ENCODE measurements around the gene DACT2.
"Not testable (repeated sequence)": the region's sequence is repeated elsewhere in the genome, so short reads cannot be mapped to it uniquely, and the experiment has no call there.

DACT2 gene

DNA sequence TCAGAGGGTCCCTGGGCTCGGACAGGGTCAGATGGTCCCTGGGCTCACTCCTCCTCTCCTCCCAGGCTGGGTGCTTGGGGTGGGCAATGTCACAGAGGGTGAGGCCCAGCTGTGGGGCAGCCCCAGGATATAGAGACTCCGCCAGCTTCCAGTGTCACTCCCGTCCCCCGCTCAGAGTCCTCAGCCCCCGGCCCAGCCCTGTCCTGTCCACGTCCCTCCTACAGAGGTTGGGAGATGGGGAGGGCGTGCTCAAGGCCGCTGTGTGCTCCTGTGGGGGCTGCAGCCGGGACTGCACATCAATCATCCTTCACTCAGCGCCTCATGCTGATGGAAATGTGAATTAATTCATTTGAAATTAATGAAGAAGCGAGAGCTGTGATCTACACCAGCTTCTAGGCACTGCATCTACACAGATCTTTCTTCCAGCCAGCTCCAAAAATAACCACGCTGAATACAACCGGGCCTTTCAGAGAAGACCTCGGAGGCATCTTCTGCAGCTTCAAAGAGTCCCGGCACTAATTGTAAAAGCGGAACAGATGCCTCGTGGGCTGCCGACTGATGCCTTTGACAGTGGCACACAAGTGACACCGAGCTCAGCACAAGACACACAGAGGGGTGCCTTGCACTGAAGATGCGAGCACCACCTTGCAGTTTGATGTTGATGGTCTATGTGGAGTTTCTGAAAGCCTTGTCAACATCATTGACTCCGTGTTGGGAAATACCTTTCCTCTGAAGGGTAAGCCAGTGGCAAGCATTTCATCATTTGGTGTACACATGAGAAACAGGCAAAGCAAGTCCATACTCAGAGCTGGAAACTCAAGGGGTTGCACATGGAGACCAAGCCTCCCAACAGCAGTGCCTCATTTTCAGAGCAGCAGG is 39.3 kb downstream of the DACT2 start:
- no peak for DNase-seq

DNA sequence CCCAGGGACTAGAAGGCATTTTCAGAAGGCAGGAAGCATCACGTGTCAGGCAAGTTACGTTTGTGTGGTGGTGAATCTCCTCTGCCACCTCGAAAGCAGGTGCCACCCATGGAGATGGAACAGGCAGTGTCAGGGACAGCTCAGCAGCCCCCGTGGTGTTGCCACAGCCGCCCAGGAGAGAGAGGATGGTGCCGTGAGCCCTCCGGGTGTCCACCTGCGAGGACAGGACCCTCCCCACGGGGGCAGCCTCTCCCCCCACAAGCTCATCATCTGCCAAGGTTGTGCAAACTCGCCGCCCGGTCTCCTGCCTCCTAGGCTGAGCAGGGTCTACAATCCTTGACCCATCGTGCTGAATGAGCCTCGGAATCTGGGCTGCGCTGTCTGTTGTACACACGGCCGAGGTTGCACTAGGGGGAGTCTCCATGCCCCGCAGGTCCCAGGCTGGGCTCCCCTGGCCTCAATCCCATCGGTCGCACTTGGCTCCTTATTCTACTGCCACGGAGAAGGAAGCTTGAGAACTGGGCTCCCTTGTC is 40.1 kb downstream of the DACT2 start:
- DNase-seq: no peak

DNA sequence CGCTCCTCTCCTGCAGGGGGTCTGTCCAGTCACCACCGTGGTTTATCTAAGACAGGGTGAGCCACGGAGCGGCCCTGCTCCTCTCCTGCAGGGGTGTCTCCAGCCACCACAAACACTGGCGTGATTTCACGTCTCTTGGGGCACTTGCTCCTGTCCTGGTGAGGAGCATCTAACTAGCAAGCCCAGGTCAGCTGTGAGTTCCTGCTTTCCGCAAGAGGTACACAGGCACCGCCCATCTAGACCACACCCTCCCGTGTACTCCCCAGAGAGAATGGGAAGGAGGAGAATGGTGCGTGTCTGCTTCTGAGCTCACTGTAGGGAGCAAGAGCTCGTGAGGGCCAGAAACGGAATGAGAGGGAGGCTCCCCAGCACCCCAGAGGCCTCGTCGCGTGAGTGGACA is 40.7 kb downstream of the DACT2 start:
- no peak for DNase-seq

DNA sequence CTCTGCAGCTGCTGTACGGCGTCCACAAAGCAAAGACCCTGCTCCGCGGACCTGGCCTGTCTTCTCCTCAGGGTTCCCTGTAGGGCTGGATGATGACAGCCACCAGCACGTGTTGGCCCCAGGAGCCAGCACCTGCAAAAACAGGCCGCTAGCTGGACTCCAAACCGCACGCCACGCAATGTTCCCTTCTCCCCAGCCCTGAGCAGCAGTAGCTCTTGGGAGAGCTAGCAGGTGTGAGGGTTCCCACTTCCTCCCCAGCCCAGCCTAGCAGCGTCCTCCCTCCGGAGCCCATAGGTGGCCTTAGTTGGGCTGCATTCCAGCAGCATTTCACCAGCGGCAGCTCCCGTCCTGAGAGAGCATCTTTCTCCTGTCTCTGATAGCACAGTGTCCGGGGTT is 42.3 kb downstream of the DACT2 start:
- no peak for DNase-seq

DNA sequence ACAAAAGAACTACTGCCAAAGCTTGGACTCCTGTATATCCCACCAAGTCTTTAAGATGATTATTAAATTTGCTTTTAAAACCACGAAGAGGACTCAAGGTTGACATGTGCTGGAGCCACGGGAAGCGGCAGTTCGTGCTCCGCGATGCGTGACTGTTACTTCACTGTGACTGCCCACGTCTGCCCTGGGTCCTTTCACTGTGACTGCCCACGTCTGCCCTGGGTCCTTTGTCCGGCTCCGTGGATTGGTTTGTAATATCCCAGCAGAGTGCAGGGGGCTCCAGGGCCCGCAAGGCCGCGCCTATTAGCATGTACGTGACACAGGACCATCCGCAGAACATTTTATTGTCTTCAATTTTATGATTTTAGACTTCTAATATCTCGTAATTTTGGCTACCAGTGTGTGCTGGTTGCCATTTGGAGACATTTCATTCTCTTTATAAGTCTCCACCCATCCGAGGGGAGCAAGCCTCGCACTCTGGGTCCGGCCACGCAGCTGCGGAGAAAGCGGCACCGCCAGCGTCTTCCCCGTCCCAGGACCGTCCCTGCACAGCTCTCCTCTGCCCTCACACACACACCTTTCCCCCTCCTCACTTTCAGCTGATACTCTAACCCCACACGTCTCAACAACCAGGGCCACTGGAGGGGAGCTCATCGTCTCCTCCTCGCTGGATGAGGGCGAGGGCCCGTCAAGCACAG is 42.9 kb downstream of the DACT2 start:
- no peak for DNase-seq

DNA sequence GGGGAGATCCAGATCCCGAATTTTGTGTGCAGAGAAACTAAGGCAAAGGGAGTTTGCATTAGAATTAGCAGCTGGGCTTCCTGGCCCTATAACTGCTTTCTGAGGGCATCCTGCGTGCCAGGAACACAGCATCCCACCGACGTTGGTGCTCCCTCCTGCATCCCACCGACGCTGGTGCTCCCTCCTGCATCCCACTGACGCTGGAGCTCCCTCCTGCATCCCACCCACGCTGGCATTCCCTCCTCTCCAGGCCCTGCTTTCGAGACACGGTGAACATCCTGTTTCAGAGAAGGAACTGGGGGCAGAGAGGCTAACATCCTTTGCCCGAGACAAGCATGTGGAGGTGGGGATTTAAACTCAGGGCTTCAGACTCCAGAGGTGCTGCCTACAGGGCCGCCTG is 44.4 kb downstream of the DACT2 start:
- no peak for DNase-seq

DNA sequence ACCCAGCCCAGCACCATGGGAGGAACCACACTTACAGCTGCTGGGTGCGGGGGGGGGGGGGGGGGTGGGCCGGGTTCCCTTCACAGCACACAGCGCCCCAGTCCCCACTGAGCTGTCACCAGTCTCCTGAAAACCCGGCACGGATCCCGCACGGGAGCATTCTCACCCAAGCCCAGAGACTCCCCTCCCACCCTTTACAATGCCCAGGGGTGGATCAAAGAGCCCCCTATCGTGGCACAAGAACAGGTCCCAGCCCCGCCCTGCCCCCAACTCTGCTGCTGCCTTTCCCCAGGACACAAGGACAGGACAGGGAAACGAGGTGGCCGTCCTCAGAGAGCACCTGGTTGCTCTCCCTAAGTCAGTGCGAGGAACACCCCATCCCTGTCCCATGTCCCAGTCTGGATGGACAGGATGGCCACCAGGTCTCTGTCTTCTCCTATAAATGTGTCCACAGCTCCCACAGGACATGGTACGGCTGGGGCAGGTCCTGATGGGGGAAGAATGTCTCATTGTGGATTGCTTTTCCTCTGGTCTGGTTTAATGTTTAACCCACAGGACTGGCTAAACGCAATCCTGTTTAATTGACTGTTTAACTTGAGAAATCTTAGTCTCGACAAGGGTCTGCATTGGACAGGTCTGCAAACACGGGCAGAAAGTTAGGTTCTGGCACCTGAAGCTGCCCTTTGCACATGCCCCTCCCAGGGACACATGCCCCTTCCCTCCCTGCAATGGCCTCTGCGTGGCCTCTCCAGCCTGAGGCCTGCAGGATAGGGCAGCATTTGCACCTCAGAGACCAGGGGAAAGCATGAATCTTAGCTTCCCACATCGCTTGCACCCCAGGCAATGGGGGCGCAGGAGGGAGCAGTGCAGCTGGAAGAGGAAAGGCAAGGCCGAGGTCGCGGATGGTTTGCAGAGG is 45.3 kb downstream of the DACT2 start:
- no peak for DNase-seq

DNA sequence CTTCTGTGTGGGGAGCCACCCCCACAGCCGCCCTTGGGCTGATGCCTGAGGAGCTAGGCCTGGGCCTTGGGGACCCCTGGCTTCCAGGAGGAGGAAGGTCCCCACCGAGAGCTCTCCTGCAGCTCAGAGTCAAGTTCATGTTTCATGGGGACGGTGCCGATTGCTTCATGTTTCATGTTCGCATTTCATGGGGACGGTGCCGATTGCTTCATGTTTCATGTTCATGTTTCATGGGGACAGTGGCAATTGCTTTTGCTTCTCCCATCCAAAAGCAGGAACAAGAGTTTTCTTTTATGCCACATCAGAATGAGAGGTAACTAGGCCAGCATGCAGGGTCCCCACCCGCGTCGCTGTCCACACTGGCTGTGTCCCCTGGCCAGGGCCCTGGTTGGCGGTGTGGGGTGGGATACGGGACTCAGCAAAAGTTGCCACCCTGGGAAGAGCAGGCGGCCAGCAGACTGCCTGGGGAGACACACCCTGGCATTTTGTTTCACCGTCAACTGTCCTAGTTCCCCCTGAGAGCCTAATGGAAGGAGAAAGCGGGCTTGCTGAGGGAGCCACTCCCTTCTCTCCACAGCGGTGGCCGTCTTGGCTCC is 46.0 kb downstream of the DACT2 start:
- DNase-seq: no peak

DNA sequence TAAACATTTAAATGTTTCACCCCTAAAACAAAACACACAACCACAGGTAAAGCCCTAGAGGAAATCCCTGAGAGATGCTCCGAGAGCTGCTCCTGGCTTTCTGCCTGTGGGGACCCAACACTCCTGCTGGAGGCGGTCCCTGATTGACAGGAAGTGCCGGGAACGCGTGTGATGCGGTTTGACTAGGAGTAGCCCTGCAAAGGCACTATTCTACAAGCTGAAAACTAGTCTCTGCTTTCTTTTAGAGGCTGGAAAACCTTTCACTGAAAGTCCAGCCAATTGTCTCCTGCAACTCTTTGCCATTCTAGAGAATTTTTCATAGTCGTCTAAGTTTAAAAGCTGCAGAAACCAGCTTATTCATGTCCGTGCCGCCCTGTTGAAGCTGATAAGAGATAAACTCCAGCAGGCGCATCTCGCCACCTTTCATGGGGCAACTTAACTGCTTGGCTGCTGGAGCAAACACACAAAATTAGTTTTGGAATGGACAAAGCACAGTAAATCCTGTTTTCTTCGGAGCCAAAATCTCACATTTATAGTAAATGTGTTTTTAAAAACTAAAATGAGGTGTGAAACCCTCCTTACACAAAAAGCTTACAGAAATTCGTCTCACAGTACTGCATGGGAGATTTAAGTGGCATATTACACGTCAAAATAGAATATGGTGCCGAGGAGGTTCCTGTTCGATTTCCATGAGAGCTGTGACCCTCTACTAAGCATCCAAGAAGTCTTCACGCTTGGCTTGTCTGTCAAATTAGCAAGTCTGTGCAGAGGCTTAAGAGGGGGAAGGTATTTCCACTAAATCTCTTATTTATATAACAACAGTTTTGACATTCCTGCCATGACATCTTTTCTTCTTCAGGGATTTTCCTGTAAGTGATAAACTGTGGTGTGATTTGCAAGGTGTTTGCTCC is 46.9 kb downstream of the DACT2 start:
- no peak for DNase-seq

DNA sequence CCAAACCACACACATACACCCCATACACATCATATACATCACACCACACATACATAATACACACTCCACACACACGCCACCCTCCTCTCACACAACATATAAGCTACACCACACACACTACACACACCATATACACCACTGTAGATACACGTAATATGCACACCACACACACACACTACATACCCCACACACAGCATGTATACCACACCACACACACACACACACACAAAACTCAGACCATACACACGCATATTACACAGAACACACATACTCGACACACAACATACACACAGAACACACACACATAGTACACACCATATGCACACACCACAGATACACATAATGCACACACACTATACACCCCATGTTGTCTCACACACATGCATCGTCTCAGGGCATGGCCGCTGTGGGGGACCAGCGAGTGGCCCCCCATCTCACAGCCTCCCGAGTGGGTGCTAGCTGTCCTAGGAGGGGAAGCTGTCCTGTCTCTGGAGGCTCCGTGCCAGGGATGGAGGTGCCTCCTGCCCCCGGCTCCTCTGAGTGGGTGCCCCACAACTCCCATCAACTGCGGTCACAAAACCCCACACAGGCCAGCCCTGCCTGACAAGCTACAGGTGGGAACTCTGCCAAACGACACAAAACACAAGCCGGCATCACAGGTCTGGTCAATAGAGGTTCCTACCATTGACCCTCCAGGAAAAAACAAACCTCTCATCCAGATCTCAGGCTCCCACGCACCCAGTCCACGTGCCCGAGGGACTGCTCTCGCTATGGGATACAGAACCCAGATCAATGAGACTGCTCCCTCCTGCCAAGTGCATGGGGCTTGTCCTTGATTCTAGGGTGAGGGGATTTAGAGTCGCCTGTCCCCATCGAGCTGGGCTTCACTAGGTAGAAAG is 49.1 kb downstream of the DACT2 start:
- no peak for DNase-seq

DNA sequence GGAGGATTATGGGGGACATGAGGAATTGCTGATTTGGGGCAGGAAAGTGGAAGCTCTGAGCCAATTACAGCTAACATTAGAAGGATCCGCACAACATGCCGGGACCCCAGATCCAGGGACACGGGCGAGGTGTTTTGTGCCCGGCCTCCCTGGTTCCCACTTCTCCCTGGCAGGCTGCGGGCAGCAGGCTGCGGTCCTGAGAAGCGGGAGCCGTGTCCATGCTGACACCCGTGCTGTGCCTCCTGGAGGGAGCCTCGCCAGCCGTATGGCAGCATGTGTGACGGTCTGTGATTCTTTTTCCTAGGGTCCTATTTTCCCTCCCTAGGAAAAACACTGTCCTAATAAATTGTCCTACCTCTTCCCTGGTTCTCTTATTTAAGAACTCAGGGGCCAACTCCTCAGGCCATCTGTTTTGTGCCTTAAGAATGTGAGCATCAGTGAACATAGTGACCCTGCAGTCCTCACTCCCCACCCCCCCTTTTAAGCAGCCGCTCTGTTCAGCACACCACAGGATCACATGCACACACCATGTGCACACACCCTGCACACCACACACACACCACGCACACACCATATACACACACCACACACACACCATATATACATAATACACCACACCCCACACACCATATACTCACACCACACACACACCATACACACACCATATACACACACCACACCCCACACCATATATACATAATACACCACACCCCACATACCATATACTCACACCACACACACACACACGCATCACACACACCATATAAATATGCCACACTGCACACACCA is 49.9 kb downstream of the DACT2 start:
- no peak for DNase-seq

DNA sequence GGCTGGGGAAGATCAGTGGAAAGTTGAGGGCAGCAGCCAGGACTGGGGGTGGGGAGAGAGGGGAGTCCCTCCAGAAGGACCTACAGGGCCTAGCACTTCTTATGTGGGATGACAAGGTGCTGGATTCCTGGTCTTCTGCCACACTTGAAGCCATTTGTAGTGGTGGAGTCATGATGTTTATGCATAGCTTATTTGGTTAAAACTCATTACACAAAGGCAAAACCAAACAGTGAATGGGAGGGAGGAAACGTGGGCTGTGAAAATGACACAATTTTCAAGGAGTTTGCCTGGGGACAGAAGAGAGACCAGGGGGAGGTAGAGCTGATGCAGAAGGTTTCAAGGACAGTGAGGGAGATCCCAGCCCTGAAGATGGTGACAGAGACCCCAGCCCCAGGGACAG is 50.8 kb downstream of the DACT2 start:
- DNase-seq: no peak

DNA sequence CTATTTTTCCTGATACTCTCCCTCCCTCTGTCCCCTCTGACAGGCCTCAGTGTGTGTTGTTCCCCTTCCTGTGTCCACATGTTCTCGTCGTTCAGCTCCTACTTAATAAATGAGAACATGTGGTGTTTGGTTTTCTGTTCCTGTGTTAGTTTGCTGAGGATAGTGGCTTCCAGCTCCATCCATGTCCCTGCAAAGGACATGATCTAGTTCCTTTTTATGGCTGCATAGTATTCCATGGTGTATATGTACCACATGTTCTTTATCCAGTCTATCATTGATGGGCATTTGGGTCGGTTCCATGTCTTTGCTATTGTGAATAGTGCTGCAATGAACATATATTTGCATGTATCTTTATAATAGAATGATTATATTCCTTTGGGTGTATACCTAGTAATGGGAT is 51.8 kb downstream of the DACT2 start:
- not testable (repeated sequence) for DNase-seq

DNA sequence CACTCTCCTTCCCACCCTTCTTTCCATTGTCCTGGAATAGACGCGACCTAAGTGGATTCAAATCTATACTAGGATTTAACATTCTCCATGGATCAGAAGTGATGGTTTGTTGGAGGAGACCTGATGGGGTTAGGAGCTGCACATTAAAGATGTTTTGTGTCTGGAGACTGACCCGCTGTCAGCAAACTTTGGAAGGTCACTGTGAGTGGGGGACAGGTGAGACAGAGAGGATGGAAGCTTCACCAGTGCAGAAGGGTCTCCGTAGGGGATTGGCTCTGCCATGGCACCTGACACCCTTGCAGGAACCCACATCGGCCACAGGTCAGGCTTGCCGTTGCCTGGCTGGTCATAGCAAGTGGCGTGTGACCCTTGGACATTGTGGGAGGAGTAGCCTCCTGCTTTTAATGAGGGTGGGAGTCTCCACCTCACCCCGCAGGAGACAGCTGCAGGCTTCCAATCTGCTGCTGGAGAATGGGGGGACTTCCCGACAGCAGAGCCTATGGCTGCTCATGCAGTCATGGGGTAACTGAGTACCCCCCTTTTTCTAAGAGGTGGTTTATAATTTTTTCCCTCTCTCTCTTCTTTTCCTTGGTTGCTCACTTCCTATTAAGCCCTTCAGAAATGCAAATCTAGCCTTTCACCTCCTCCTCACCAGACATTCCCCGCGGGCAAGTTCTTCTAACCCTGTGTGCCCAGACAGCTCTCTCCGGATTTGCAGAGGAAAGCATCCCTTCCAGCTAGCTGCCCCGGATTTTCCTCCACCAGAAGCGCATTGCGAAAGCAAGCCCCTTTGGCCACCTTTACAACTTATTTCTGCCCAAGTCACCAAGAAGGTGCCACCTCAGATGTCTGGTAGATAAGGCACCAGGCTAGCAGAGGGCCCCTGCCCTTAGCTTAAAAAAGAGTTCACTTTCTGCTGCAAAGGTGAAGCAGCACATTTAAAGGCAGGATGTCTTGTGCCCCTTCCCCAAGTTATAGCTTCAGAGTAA is 53.5 kb downstream of the DACT2 start:
- DNase-seq: no peak

DNA sequence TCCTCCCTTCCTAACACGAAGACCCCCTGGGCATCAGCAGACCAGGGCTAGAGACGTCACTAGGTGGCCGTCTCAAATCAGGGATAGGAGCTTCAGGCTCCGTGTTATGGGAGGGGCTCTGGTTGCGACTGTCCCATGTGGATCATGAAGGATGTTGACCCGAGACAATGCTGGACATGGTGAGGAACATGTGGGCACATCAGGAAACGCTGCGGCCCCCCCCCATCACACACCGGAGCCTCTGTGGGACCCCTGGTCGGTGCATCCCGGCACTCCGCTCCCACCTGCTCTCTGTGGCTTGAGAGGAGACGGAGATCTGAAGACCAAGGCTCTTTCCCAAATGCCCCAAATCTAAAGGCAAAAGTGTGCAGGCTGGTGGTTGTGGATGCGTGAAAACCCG is 54.2 kb downstream of the DACT2 start:
- DNase-seq: no peak

DNA sequence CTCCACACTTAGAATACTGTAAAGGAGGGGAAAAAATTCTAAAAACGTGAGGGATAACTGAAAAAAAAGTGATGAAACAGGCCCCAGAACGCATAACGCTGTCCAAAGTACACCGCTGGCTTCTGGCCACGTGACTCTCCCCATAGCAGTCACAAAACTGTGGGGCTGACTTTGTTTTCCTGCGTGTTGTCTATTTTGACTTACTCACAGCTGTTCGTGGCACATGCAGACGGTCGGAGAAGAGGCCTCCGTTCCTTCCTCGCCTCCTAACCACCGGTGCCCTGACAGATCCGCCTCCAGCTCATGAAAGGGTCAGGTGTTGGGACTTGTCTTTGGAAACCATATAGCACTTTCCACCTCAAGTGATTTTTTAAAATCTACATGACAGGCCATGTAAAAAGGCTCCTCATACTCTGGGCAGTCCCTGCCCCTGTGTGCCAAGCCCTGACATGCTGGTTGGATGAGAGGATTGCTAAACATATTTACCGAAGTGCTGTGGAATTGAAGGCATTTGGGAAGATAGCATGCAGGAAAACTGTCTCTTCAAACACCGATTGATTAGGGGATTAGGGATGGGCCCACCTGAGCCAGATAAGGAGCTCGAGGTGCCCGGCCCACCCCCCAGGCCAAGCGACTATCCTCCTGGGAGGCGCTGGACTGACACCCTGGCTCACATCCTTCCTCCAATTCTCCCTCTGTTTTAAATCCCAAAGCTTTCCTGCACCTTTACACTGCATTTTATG is 54.8 kb downstream of the DACT2 start:
- no peak for DNase-seq

DNA sequence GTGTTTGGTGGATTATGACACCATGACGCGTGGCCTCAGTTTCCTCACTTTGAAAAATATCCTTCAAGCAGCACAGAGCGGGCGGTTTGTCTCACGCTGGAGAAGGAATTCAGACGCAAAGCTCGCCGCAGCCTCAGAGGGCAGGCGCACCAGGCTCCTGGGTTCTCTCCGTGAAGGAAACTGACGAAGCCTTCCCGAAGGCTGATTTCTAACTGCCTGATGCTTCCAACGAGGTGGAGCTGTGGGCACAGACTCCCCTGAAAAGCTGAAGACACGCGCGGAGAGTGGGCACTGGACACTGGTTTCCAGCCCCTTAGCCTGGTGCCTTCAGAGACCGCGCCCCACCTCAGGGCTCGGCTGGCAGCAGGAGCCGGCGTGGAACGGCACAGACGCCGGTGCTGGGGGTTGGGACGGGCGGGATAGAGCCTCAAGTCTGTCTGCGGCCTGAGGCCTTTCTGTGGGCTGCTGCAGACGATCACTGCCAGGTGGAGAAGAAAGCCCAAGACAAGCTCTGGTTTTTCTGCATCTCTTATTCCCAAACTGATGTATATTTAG is 56.1 kb downstream of the DACT2 start:
- no peak for DNase-seq

Measured in NCI-H226 (cell line).